HG03025 (cell line): ENCODE data around the gene SH3BGRL.

Source experiments
- ATAC-seq: cut with Tn5 transposase; IDR thresholded peaks from one replicate; pipeline ENCODE4 v1.9.1; 2021; ENCODE audit warnings: mild to moderate bottlenecking, moderate library complexity; ENCODE audit not compliant: unreplicated experiment, low FRiP score

Gene SH3BGRL

DNA sequence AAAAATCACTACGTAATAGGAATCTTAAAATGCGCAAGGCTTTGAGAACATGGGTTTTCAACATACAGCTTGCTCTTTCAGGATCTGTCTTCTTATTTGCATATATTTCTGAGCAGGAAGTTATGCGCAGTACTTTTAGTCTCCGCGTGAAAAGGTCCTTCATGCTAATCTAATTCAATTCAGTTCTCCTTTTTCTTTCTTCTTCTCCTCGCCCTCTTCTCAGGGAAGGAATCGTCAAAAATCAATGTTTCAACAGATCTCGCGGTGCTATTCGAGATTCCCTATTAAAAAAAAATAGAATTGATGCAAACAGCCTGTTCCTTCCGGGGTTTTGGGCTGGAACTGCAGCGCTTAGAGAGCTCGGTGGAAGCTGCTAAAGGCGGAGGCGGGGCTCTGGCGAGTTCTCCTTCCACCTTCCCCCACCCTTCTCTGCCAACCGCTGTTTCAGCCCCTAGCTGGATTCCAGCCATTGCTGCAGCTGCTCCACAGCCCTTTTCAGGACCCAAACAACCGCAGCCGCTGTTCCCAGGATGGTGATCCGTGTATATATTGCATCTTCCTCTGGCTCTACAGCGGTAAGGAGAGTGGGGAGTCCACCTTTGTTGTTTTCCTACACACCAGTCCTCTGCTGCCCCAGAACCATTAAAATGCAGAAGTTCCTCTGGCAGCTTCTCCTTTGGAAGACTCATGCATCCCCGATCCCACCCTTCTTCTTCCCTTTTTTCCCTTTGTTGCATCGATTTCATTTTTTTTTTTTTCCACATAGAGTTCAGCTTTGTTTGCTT lies at the start of gene SH3BGRL, which contains the start of gene HMGN5:
Gene SH3BGRL (plus strand): TSS at position 432 of the 785 bp plus-strand sequence. CDS start 99 bp downstream, at position 531.
Gene HMGN5 (minus strand): TSS at position 243 of the 785 bp plus-strand sequence. CDS start 80,364 bp downstream, outside the sequence.
- ATAC-seq = peak; percentile 95

DNA sequence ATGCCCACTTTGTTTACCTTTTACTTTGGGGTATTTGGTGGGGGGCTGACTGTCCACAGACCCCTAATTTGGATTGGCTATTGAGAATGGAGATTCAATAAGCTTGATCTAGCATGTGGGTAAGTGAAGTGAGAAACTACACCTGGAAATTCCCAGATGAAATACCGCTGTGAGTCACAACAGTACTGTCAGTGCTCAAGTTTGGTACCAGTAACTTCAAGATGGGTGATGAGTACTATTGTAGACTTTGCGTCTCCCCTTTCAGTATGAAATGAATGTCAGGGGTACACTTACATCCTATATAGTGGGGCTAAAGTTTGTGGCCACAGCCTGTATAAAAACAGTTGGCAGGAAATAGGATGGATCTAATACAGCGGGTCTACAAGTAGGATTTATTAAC lies 33.5 kb upstream of the SH3BGRL start:
- no peak for ATAC-seq

DNA sequence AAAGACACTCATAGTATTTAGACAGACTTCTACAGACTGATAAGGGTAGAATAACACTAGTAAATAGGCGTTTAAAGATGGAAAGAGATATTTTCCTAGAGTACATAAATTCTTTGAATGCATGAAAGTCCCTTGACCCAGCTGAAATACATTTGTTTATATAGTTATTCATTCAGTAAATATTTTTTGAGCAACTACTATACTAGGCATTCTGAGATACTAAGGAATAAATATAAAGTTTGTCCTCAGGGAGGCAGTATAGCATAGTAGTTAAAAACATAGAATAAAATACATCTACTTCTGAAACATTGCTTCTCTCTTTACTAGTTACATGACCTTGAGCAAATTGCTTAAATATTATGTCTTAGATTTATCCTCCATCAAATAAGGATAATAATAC lies 27.6 kb upstream of the SH3BGRL start:
- no peak for ATAC-seq

DNA sequence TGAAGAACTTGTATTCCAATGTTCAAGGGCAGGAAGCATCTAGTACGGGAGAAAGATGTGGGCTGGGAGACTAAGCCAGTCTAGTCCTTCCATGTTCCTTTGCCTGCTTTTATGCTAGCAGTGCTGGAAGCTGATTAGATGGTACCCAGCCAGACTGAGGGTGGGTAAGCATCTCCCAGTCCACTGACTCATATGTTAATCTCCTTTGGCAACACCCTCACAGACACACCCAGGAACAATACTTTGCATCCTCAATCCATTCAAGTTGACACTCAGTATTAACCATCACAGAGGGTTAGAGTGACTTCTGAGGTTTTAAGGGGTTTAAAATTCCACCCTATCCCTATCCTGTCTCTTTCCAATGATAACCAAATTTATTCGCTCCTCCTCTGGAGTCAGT lies 6.6 kb upstream of the SH3BGRL start:
- no peak for ATAC-seq

DNA sequence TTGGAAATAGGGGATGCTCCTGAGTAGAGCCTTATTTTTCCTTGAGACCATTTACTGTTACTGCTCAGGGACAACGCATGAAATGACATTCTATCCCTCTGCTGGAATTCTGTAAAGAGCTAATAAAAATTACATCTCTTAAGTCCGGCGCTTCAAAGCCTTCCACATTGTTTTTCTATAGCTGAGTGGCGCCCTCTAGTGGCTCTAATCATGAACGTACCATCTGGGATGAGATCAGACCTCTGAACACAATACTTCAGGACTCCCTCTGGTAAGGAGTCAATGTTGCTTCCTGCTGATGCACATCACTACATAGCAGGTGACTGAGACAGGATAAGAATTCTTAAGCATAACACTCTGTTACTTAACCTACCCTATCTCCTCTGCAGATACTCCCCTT lies 6.2 kb upstream of the SH3BGRL start:
- peak; percentile 93 for ATAC-seq

DNA sequence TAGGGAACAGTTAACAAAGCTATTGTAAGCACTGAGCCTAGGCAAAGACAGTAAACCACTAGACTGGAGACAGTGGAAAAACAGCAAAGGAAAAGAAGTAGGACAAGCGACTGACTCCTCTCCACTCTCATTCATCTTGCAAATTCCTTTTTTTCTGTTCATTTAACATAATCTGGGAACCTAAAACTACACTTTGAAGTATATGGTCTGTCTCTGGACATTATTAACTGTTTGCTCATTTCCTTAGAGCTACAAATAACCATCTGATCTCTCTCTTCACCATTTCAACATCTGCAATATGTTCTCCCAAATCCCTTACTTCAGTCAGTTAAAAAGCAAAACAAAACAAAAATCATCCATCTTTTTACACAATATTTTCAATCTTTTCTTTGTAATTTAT lies 831 bp upstream of the SH3BGRL start:
- no peak for ATAC-seq

DNA sequence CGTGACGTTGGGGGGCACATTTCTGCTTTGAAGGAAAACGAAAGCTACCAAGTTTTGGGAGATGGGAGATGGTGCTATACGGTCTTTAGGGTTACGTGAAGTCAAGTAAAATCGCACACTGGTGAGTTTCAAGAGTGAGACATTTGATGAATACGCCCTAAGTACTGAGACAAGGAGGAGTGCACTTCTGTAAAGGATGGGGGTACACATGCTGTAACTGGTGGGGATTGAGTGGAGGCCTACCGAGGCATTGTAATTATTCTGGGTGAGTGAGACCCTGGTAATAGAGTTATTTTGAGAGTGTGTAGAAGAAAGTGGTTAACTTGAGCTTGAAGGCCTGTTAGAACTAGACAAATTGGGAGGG lies 536 bp downstream of the SH3BGRL start:
- ATAC-seq = peak; percentile 35

DNA sequence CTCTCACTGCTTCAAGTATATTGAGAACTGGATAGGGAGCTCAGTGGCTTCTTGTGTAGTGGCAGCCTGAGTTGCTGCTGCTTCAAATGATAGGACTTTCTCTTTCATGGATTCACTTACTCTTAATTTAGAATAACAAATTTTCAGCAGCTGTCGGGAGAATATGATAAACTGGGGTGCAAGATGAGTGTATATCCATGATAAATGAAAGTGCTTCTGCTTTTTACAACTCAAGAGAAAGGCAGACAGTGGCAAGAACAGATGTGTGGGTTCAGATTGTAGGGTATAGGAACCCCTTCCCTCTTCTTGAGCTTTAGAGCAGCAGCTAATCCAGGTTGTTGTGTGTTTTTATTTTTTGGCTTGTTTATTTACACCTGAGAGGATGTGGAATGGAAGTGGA lies 1.0 kb downstream of the SH3BGRL start:
- ATAC-seq = no peak

DNA sequence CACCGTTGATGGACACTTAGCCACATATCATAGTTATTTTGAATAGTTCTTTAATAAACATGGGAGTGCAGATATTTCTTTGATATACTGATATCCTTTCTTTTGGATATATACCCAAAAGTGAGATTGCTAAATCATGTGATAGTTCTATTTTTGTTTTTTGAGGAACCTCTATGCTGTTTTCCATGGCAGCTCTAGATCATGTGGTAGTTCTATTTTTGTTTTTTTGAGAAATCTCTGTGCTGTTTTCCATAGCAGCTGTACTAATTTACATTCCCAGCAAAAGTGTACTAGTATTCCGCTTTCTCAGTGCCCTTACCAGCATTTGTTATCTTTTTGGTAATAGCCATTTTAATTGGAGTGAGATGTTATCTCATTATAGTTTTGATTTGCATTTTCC lies 3.6 kb downstream of the SH3BGRL start:
- ATAC-seq = no peak

DNA sequence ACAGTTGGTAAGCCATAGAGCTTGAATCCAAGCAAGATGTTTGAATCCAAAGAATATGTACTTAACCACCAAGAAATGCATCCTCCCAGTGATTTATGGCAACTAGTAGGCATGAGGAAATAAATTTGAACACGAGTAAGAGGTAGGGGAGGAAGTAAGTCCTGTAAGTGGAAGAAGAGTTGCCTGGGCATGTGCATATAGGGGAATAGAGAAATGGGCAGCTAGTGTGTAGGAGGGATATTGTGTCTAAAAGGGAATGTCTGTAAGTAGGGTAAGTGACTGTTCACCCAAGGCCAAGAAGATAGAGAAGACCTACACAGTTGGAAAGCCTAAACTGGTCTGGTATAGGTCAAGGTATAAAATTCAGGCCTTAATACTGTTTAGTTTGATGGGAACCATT lies 4.6 kb downstream of the SH3BGRL start:
- no peak for ATAC-seq

DNA sequence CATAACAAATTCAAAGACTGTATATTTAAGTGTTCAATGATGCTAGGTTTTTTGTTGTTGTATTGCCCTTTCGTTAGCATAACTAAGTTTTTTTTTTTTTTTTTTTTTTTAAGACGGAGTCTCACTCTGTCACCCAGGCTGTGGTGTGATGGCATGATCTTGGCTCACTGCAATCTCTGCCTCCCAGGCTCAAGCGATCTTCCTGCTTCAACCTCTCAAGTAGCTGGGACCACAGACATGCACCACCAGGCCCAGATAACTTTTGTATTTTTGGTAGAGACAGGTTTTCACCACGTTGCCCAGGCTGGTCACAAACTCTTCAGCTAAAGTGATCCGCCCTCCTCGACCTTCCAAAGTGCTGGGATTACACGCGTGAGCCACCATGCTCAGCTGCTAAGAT lies 7.0 kb downstream of the SH3BGRL start:
- ATAC-seq = no peak

DNA sequence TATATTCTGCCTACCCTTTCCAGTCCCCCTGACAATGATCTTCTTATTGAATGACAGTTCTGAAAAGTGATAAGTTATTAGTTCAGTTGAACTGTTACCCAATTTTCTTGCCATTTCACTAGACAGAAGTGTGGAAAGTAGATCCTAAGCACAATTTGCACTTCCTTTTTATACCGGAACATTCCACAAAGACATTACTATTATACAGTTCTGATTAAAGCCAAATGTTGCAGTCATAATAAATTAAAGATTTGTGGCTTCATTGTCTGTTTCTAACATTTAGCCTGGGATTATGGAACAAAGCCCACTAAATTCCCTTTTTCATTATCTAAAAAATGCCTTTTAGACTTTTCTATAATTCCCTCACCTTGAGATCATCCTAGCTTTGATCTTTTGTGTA lies 13.8 kb downstream of the SH3BGRL start:
- no peak for ATAC-seq

DNA sequence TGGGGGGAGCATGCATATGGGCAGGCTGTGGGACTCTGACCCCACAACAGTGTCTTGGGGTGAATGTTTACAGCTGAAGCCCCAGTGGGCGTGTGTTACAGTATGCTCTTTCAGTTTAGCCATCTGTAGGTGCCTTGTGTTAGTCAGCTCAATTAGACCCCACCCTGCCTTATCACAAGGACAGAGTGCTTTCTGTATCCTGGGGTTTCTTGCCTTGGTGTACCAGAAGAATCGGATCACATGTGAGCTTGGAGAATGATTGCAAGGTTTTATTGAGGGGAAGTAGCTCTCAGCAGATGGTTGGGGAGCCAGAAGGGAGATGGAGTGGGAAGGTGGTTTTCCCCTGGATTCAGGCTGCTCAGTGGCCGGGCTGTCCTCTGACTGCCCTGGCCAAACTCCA lies 27.3 kb downstream of the SH3BGRL start:
- no peak for ATAC-seq

DNA sequence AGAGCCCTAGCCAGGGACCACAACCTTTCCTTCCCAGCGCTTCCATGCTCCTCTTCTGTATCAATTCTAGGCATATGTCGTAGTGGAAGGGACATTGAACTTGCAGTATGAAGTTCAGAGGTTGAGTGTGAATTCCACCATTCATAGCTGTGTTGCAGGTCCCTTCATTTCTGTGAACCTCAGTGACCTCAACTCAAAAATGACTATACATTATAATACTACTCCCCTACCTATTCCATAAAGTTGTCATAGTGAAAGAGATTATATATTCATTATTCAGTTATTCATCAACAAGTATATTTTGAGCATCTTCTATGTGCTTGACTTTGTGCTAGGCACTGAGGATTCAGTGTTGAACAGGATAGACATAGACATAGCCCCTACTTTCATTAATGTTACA lies 28.0 kb downstream of the SH3BGRL start:
- no peak for ATAC-seq

DNA sequence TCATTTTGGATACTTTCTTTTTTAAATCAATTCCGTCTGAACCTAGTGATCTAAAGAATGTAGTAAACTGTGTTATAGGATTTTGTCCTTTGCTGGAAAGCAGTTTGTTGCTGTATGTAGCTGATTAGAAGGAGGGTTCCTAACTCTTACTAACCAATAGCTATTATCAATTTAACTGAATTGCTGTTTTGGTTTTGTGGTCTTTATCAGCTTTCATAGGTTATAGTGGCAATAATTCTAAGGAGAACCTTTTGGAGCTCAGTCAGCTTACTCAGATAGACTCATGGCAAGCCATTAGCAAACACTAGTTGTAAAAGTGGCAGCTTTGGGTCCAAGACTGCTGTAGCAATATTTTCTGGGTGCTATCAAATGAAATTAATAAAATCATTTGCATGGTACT lies 29.6 kb downstream of the SH3BGRL start:
- no peak for ATAC-seq

DNA sequence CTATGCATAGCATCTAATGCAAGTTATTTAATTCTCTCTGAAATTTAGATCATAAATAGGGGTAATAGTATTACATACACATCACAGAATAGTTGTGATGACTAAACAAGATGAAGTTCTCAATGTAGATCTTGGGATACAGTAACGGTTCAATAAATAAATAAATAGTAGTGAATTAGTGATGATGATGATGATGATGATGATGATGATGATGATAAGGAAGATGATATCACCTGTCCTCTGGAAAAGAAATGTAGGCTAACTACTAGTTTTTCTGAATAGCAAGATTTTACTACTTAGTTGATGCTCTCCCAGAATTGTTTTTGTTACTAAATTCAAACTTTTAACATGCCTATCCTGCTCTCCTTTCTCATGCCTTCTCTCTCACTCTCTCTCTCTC lies 30.3 kb downstream of the SH3BGRL start:
- ATAC-seq = no peak

DNA sequence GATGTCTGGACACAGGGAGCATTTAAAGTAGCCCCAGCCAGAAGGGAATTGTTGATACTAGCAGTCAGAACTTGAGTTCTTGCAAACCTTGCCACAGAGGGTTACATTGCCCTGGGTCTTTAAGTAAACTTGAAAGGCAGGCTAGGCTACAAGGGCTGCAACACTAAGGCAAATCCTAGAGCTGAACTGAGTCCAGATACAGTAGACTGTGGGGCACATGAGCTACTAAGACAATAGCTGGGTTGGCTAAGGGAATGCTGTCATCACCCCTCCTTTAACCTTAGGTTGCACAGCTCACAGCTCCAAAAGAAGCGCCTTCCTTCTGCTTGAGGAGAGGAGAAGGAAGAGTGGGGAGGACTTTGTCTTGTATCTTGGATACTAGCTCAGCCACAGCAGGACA lies 35.6 kb downstream of the SH3BGRL start:
- ATAC-seq = no peak

DNA sequence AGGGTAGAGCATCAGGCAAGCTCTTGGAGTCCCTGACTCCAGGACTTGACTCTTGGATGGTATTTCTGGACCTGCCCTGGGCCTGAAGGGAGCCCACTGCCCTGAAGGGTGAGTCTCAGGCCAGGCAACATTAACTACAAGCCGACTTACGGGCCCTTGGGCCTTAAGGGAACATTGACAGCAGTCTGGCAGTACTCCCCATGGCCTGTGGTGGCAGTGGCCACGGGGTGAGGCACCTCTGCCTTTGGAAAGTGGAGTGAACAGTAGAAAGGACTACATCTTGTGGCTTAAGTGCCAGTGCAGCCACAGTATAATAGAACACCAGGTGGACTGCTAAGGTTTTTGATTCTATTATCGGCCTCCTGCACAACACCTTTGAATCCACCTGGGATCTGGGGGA lies 36.3 kb downstream of the SH3BGRL start:
- ATAC-seq = no peak

DNA sequence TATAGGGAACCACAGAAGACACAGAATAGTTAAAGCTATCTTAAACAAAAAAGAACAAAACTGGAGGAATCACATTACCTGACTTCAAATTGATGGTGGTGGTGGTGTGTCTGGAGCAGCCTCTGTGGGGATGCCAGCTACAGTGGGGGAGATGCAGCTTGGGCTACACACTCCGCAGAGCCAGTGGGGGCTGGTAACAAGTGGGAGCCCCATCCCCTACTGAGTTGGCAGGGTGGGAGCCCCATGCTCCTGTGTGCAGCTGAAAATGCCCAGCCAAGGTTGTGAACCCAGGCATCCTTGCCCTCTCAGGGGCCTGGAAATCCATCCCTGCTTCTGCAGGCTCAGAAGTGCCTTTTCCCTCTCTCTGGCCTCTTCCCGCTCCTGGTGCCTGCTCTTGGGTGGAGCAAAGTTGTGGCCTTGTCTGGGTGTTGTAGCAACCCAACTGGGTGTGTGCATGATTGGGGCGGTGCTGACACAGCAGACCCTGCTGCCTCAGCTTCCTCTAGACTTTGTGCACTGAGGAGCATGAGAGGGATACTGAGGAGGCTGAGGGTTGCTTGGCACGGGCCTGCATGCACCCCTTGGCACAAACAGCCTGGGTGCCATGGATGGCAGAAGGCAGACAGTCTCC lies 38.9 kb downstream of the SH3BGRL start:
- no peak for ATAC-seq

DNA sequence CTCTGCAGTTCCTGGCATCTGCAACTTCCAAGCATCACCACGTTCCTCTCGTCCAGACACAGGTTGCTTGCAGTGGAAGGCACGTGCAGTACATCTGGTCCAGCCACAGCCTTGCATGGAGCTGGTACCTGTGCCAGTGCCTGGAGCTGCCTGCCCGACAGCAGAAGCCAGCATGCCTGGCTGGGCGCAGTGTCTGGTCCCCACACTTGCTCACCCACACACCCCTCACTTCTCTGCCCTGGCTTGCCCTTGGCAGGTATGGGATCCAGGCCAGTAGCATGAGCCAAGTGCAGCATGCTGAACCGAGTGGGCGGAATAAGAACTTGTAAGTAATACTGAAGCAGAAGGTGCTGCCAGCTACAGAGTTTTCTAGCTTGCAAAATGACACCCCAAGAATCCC lies 39.9 kb downstream of the SH3BGRL start:
- ATAC-seq = no peak

DNA sequence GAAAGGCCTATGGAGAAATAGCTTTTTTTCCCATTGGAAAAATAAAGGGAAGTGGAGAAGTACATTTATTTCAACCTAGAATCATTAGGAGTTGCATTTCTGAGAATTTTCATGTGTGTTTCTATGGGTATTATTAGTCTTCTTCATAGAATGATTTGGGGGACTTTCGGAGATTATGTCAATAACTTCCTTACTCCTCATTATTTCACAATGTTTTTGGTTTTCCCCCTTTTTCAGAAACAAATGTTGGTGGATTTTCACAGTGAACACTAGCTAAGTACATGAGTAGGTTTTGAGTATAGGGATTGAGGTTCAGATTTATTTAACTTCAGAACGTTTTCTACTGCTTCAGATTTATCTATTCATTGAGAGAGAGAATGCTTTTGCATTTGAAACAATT lies 54.0 kb downstream of the SH3BGRL start:
- no peak for ATAC-seq

DNA sequence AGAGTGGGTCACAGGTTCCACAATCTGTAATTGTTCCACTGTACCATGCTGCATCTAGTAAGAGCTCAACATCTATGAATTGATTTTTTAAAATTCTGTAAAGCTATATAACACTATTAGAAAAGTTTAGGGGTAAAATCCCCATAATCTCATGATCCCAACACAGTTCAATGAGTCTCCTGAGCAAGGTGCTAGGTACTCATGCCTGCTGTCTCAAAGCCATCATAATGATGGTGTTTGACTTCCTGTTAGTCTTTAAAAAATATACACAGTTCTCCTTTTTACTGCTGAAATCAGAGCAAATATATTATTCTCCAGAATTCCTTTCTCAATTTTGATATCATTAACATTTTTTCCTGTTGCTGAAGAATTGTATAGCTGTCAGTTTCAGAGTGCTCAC lies 55.9 kb downstream of the SH3BGRL start:
- no peak for ATAC-seq
